CD4-positive, alpha-beta T cell treated with Interleukin-15 for 4 hours (primary cell): ENCODE measurements around the gene LRTM2.

Source experiments
- DNase-seq: peaks from one replicate; pipeline ENCODE4 v3.0.0-alpha.2; 2020; ENCODE audit warnings: low spot score

Gene LRTM2

DNA sequence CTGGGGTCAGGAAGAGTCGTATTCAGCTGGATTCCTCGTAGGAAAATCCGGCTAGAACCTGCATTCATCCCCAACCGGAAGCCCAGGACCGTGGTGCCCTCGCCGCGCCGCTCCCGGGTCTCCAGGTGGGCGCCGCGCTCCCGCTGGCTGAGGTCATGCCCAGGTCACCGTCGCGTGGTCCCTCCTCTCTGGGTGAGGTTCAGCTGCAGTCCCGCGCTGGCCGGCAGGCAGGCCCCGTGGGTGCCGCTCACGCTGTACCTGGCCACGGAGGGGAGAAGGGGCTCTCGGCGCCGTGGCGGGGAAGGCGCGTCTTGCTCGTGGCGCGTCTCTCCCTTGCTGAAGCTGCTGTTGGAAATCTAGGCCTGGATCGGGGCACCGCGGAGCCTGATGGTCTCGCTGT, 44.5 kb downstream of the LRTM2 start:
- no peak for DNase-seq

DNA sequence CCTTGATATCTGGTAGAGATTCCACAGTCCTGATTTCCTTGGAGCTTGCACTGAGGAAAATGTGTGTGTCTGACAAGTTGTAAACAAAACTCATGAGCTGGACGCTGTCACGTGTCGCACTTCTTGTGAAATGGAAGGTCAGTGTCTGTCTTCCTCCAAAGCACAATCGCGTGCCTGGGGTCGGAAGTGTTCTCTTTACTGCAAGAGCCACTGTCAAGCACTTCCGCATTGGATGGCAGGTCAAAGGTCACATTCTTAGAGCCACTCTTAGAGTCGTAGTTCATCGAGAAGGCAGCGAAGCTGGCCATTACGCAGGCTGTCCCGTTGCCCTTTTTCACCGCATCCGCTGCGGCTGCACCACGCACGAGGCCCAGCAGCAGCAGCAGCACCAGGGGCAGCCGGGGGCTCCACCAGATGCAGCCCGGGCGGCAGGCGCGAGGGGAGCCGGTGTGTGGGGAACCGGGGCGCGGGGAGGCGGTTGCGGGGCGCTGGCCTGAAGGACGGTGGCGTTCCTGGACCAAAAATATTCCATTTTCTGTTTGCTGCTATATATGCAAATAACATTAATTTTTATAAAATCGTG, 45.0 kb downstream of the LRTM2 start:
- DNase-seq: no peak

DNA sequence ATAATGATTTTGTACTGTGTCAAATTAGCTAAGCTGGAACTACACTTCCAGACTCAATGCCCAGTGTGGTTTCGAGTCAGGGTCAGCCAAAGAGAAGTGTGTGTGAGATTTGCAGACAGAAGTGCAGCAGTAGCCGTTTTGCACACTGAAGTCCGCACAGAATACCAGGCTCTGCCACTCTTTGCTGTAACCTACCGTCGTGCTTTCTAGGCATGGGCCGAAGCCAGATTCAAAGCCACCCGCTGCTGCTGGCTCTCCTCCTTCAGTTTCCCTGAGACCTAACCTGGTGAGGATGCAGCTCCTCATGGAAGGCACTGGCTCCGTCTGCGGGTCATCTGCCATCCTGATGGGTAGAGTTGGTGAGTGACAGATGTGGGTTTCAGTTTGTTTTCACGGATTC, 48.8 kb downstream of the LRTM2 start:
- no peak for DNase-seq

DNA sequence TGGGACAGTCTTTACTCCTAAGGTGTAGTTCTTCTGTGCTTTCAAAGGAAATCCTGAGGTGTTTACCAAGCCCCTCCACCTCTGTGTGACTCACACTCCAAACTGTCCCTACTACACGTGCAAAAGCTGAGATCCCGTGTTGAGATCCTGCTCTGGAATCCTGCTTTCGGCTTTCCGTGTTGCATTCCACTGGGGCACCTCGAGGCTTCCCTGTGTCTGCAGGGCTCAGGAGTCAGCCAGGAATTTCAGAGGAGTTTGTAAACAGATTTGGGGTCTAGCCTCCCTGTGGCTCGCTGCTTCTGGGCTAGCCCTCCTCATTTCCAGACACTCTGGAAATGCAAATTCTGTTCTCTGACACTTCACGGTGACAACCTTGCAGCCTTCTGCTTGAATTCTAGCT, 49.7 kb downstream of the LRTM2 start:
- DNase-seq: no peak

DNA sequence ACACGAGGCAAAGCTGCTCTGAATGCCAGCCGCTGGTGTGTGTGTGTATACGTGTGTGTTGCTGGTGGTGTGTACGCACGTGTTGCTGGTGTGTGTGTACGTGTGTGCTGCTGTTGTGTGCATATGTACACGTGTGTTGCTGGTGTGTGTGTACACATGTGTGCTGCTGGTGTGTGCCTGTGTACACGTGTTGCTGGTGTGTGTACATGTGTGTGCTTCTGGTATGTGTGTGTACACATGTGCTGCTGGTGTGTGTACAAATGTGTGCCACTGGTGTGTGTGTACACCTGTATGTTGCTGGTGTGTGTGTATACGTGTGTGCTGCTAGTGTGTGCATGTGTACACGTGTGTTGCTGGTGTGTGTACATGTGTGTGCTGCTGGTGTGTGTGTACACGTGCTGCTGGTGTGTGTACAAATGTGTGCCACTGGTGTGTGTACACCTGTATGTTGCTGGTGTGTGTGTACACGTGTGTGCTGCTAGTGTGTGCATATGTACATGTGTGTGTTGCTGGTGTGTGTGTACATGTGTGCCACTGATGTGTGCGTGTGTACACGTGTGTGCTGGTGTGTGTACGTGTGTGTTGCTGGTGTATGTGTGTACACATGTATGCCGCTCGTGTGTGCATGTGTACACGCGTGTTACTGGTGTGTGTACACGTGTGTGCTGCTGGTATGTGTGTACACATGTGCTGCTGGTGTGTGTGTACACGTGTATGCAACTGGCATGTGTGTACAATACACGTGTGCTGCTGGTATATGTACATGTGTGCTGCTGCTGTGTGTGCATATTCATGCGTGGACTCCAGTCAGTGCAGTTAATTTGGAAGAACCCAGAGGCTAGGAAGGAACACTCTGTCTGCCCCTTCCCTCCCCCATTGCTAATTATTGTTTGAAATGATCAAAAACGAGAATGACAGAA, 50.9 kb downstream of the LRTM2 start:
- no peak for DNase-seq

DNA sequence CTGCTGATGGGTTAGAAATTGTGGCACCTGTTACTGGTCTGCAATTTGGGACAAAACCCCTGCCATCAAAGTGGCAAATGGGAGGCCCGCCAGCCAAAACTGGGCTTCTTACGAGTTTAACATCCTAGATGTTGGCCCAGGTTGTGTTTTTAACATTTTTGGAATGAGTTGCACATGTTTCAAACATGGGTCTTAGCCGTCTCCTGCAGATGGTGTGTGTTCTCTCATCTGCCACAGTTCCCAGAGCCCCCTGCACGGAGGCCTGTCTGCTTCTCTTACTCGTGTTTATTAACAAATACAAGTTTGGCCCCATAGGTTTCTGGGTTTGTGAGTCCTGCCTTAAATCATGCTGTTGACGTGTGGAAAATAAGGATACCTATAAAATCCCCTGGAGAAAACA, 51.6 kb downstream of the LRTM2 start:
- DNase-seq: no peak

DNA sequence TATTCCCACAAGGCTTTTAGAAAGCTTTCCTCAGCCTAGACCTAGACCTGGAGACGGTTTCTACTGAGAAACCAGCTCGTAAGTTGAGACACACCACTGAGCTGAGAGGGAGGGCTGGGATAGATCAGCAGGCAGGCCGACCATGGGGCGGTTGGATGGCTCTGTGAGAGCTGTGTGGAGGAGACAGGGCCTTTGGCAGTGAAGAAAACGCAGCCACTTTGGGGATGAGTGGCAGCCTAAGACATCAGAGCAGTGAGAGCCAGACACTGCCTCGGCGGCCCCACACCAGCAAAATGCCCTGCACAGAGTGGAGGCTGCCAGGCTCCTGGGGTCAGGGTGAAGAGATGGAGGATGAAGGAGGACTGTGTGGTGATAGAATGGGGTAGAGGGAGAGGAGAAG, 52.1 kb downstream of the LRTM2 start:
- no peak for DNase-seq

DNA sequence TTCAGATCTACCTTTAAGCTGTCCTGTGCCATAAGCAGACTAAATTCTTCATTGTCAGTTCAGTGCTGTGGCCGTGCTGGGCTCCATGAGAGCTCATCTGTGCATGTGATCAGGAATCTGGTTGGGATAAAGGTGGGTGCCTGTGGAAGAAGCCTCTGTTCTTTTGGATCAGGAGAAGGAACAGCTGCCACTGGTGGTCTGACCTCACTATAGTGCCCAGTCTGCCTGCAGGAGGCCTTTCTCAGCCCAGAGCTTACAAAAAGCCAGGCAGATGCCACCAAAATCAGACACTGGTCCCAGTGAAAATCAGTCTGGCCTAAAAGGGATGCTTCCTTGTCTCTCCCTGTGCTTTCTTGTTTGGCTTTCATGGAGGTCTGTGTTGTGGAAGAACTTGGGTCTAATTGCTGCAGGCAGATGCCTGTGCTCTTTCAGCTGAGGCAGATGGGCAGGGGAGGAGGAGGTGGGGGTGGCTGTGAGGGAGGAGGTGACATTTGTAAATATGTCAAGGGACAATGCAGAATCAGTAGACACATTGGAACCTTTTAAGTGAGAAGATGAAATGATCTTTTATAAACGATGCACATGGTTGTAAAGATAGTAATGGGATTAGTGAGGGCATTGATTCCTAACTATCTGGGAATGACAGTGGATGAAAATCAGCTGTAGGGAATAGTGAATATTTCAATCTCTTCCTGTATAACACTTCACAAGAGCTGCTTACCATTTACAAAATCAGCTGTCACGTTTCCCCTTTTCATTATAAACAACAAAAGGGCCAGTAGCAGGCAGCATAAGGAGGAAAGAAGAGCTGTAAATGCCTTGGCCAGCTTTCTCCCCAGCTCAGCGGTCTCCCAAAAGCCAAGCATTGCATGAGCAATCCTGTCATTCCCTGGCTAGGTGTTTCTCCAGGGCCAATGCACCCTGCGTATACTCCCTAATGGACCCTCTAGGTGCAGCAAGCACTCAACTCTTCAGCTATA, 53.5 kb downstream of the LRTM2 start:
- no peak for DNase-seq

DNA sequence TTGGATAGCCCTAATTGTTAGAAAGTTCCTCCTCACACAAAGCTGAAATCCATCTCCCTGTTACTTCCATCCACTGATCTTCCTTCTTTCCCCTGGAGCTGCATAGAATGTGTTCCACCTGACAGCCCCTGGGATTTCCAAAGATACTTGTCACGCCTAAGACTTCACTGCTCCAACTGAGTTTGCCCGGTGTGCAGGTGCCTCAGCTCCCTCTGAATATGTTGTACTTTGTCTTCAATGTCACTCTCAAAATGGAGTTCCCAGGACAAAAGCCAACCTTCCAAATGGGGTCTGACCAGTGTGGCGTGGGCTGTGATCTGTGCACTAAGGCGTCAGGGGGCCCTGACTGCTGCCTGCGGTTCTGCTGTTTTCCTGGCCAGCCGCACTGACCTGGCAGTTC, 55.2 kb downstream of the LRTM2 start:
- DNase-seq: no peak

DNA sequence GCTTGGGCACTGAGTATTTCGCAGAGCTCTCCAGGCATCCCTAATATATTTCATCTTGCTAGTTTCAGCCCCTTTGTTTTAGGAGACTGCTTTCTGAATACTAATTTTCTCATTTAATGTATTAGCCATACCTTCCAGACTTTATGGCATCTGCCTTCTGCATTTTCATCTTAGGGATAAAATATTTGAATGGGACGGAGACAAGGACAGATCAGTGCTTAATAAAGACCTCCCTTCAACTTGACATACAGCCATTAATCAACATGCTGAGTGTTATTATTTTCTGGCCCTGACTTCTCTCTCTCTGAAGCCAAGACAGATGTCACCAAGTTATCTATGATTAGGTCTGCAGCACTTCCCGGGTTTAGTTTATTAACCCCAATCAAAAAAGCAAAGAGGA, 55.7 kb downstream of the LRTM2 start:
- no peak for DNase-seq

DNA sequence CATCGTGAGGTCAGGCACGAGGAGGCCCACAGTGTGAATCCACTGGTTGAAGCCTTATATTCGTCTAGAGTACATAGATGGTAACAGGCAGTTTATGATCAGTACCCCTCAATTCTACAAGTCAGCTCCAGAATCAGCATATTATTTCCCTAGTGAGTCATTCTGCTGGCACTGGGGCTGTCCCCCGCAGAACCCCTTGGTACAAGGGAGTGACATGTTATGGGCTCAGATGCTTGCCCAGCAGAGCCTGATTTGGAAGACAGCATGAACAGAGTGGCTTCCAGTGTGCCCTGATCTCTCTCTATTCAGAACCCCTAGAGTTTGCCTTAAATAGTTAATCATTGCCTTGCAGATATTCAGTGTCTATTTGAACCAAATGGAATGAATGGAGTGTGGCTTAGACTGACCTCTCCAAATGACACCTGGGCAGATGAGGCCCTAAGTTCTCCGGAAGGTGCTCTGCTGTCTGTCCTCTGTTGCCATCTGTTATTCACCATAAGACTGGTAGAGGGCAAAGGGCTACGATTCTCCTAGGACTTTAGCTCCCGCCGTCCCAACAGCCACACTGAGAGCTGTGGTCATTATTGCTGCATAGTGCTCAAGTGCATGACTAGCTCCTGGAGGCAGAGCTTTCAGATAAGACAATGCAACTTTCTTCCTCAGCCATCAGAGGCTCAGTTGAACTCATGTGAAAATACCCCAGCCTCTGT, 57.0 kb downstream of the LRTM2 start:
- no peak for DNase-seq

DNA sequence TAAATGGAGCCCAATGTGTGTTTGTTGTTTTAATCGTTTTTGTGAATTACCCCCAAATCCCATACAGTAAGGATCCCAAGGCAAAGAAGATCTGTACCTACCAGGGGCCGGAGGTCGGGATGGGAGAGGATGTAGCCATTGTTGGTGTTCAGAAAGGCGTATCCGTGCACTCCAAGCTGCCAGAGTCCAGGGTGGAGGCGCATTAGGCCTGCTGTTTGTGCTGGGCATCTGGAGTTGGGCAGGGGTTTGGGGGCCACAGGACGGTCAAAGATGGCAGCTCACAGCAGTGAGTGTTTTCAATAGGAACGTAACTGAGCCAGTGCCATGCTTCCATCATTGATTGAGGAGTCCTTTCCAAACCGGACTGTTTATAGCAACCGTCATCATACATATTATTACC, 57.8 kb downstream of the LRTM2 start:
- DNase-seq: no peak

DNA sequence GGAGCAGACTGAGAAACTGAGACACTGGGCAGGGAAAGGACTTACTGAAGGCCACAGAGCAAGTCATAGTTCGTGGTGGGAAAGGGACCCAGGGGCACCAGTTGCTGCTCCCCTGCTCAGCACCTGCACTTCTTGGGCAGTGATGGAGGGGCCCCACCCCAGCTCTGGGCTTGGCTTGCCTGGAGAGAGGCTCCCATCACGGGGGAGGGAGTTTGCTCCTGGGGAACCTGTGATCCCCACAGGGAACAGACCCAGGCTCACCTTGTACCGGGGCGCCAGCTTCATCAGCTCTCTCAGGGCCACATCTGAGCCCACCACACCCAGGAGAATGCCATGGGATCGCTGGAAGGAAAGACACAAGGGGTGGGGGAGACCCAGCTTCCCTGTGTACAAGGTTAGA, 58.3 kb downstream of the LRTM2 start:
- no peak for DNase-seq

DNA sequence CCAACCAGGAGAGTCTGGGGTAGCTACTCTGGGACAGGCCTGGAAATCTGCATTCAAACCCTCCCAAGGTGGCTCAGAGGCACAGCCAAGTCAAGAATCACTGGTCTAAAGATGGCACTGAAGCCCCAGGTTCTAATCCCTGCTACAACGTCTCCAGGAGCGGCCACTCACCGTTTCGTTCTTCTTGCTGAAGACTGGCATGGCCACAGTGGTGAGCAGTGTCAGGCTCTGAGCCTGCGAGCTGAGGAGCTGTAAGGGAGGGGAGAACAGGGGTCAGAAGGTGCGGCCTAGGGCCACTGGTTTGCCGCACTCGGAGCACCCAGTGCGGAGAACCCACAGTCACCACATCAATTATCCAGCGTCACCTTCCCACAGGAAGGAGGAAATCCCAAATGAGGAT, 59.3 kb downstream of the LRTM2 start:
- no peak for DNase-seq

DNA sequence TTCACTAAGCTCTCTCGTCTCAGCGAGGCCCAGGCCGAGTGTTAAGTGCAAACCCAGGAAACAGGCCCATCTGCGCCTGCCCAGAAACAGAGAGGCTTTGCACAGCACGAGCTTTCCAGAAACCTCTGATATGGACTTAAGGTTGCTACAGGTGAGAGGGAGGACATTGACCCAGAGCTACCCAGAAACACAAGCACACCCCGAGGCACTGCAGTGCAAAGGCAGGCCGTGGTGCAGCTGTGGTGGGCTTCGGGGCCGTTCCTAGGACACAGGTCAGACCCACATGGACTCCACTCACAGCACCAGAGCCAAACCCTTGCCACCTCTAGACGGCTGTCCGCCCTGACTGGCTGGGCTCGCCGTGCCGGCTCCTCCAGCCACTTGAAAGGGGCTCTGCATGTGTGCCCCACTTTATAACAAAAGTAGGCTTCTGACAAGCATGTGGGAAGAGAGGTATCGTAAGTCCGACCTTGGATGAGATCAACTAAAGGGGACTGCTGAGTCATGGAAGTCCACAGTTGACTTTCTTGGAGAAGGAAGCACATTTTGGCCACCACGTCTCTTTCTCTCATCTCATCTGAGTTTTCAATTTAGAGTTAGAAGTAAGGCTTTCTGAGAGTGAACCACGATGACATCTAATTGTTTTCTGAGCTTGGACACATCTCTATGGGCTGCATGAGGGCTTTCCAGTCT, 59.9 kb downstream of the LRTM2 start:
- DNase-seq: no peak

DNA sequence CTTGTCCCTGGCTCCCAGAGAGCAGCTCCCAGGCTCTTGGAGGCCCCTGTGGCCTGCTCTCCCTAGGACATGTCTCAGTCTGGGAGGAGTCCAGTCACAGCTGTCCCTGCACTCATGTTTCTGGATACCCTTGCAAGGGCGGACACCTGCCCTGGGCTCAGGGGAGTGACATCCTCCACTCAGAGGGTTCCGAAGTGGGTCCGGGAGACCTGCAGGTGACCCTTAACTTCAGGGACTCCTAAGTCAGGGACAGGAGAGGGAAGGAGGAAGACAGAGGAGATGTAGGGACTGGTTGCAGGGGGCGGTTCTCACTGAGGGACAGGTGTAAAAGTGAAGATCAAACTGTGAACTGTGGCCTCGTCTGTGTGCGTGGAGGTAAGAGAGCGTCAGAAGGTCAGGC, 60.5 kb downstream of the LRTM2 start:
- no peak for DNase-seq

DNA sequence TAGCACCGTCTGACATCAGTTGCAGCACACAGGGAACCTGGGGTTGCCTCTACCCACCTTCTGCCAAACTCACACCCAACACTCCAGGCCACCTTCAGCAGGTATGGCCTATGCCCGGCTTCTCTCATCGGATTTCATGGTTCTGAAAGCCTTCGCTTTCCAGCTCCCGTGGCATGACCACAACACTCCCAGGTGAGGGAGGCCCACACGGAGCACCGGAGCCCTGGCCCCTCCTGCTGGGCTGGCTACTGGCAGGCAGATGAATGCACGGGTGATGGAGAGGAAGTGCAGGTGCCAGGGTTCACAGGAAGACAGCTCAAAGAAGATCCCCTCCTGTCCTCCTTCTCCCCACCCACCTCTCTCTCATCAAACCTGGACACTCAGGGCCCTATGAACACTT, 60.9 kb downstream of the LRTM2 start:
- no peak for DNase-seq

DNA sequence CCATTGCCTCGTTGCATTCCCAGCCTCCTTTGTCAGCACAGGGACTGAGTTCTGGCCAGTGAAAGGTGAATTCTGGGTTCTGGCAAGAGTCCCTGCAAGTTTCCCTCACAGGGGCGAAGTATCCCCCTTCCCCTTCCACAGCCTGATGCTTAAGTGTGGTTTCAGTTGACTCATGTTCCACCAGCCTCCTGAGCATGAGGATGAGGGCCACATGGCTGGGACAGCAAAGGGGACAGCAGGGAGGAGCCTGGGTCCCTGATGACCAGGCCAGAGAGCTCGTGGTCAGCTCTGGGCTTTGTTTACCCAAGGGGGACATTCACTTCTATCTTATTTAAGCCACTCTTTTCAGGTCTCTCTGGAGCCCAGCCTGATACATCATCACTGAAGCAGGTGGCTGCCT, 61.6 kb downstream of the LRTM2 start:
- DNase-seq: no peak

DNA sequence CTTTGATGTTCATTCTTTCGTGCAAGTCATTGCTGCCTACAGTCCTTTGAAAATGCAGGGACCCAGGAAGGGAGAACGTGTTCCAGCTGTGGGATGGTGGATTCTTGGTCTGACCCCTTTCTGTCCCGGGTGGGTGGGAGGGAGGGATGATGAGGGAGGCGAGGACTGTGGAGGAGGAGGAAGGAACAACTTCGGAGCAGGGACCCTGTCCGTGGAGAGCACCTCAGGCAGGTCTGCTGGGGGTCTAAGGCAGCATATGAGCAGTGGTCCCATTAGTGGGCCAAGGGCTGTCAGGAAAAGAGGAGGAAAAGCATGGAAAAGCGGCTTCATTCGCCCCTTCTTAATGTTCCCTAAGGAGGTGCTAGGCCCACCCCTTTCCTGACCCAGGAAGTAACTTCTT, 62.0 kb downstream of the LRTM2 start:
- DNase-seq: no peak

DNA sequence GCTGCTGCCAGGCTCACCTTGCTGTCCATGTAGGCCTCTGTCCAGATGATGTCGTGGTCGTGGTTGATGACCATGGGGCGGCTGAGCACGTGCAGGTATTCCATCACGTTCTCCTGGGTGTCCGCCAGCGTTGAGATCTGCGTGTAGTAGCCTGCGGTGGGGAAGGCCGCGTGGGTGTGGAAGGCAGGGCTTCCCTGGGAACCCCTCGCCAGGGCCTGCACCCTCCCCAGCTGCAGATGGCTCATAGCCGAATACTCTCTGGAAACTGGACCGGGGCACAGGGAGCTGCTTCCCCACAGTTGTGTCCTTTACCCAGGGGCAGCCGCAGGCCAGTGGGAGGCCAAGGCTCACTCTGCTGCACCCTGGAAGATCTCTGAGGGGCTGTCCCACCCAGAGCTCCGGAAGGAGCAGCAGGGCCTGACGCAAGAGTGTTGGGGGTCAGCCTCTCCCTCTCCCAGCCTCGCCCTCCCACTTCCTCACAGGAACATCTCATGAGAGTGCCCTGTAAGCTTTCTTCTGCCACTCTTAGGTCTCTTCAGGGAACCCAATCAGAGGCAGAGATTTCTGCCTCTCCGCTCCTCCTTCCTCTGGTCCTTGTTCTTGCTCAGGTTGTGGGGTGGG, 62.6 kb downstream of the LRTM2 start:
- DNase-seq: no peak

DNA sequence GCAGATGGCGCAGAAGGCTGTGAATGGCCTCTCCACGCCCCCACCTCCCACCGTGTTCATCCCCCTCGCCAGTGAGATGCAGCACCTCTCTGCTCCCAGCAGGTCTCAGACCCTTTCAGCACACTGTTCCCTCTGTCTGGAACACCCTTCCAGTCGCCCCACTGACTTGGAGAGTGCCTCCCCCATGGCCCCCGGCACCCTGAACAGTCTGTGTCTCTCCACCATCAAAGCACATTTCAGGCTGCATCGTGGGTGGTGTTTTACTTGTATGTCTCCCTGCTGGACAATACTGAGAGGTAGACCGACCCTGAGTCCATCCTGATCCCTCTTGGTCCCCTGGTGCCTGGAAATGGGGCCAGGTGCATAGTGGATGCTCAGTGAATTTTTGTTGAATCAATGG, 63.1 kb downstream of the LRTM2 start:
- DNase-seq: no peak
